Measurements from ENCODE around the gene FKBP14. TPM values are rescaled to one million over a fixed set of nuclear protein-coding genes. Genes with fewer than 3 reads are reported as not detected.

The FKBP14 gene
- total and polyA plus RNA-seq, 12 donors: 2.0 to 35.0 (median 12.7) TPM

DNA sequence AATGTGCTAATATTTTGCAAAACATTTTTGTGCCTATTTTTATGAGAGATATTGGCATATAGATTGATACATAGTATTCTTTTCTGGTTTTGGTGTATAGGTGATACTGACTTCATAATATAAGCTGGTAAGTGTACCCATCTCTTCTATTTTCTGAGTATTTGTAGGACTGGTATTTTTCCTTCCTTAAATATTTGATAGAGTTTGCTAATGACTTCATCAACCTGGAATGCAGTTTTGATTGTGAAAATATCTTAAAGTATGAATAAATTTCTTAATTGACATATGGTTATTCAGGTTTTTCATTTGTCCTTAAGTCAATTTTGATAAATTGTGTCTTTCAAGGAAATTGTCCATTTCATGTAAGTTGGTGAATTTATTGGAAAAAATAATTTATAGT, 30.9 kb downstream of the FKBP14 start:
- DNase-seq: no peak
- Histone ChIP-seq H3K27me3 (no peaks in the 10 kb centered on the region), H3K36me3 (replicated peaks in 1 of 2) (no peaks in the 10 kb centered on the region), H3K4me1 (replicated peaks in 1 of 2) (no peaks in the 10 kb centered on the region), H3K9me3 (replicated peaks in 1 of 3) (peaks cover 0 to 22% (median 0%) of the 10 kb centered on the region in 3 donors), H3K4me3 (no peak overlapping the region), H3K27ac (no peak overlapping the region)
- intact Hi-C loops (cut with DNase I): no loop called here
- no peak for TF ChIP-seq POLR2A (IDR thresholded peaks at IDR 0.05)
- TF ChIP-seq, protein P1, sequence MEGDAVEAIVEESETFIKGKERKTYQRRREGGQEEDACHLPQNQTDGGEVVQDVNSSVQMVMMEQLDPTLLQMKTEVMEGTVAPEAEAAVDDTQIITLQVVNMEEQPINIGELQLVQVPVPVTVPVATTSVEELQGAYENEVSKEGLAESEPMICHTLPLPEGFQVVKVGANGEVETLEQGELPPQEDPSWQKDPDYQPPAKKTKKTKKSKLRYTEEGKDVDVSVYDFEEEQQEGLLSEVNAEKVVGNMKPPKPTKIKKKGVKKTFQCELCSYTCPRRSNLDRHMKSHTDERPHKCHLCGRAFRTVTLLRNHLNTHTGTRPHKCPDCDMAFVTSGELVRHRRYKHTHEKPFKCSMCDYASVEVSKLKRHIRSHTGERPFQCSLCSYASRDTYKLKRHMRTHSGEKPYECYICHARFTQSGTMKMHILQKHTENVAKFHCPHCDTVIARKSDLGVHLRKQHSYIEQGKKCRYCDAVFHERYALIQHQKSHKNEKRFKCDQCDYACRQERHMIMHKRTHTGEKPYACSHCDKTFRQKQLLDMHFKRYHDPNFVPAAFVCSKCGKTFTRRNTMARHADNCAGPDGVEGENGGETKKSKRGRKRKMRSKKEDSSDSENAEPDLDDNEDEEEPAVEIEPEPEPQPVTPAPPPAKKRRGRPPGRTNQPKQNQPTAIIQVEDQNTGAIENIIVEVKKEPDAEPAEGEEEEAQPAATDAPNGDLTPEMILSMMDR (IDR thresholded peaks at IDR 0.05): no peak

DNA sequence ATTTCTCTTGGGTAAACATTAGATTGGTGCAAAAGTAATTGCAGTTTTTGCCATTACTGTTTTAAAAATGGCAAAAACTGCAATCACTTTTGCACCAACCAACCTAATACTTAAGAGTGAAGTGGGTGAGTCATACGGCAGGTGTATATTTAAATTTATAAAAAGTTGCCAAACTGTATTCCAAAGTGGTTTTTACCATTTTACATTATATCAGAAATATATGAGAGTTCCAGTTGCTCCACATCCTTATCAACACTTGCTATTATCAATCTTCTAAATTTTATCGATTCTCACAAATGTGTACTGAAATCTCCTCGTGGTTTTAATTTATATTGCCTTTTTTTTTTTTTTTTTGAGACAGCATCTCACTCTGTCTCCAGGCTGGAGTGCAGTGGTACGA, 33.4 kb downstream of the FKBP14 start:
- H3K9me3 ChIP-seq (replicated peaks in 1 of 3): peaks cover 0 to 22% (median 0%) of the 10 kb centered on the region in 3 donors
- no peak for DNase-seq
- intact Hi-C loops (cut with DNase I): no loop called here
- 82 to 87% (median 86%) methylated on average over 4 of the region's 4 CpGs for WGBS, 4 donors
- no peaks in the 10 kb centered on the region for H3K36me3 ChIP-seq (replicated peaks in 1 of 2)
- TF ChIP-seq, protein P1 (IDR thresholded peaks at IDR 0.05): no peak
- no peak for TF ChIP-seq POLR2A (IDR thresholded peaks at IDR 0.05)
- H3K4me1 ChIP-seq (replicated peaks in 1 of 2): peaks cover 0 to 4% of the 10 kb centered on the region in 2 donors
- no peaks in the 10 kb centered on the region for H3K27me3 ChIP-seq
- no peak overlapping the region for H3K27ac ChIP-seq
- no peak overlapping the region for H3K4me3 ChIP-seq

DNA sequence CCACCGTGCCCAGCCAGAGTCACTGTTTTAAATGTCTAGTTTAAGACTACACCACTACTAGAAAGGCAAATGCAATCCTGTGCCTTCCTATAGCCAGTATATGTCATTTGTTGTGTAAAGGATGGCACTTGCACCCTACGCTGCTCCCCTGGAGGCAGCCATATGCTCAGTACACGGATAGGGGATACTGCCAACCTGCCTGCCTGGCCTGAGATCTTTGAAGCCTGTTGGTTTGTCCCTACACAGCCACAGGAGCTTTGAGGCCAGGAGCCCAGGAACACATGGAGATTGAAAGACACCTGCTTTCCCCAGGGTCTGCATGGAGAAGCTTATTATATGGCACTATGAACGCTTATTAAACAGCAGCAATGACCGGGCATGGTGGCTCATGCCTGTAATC, 34.6 kb downstream of the FKBP14 start:
- H3K4me1 ChIP-seq (replicated peaks in 1 of 2): peaks cover 0 to 16% of the 10 kb centered on the region in 2 donors
- no peak overlapping the region for H3K27ac ChIP-seq
- no peaks in the 10 kb centered on the region for H3K27me3 ChIP-seq
- H3K4me3 ChIP-seq: no peak overlapping the region
- no peak for TF ChIP-seq POLR2A (IDR thresholded peaks at IDR 0.05)
- TF ChIP-seq, protein P1 (IDR thresholded peaks at IDR 0.05): no peak
- peaks cover 0 to 22% (median 0%) of the 10 kb centered on the region in 3 donors for H3K9me3 ChIP-seq (replicated peaks in 1 of 3)
- DNase-seq: no peak
- 93 to 99% (median 96%) methylated on average over 4 to 5 of the region's 5 CpGs for WGBS, 4 donors
- intact Hi-C loops (cut with DNase I): no loop called here
- H3K36me3 ChIP-seq (replicated peaks in 1 of 2): no peaks in the 10 kb centered on the region

DNA sequence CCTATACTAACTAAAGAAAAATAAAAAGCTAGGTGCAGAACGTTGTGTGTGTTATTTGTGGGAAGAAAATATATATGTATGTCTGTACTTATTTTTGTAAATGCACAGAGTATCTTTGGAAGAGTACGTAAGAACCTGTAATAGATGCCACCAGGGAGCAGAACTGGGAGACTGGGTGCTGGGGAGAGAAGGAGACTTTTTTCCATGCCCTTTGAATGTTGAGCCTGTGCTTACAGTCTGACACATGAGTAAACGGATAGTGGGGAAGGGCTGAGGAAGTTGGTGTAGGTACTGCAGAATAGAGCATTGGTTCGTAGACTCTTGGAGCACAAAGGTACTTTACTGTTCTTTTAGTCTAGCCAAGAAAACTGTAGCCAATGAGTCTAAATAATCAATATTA, 35.6 kb downstream of the FKBP14 start:
- intact Hi-C loops (cut with DNase I): no loop called here
- H3K36me3 ChIP-seq (replicated peaks in 1 of 2): no peaks in the 10 kb centered on the region
- peaks cover 0 to 17% of the 10 kb centered on the region in 2 donors for H3K4me1 ChIP-seq (replicated peaks in 1 of 2)
- H3K27ac ChIP-seq: no peak overlapping the region
- no peak overlapping the region for H3K4me3 ChIP-seq
- no peak for DNase-seq
- no peaks in the 10 kb centered on the region for H3K27me3 ChIP-seq
- H3K9me3 ChIP-seq (replicated peaks in 1 of 3): peaks cover 0 to 15% (median 0%) of the 10 kb centered on the region in 3 donors
- TF ChIP-seq, protein P1 (IDR thresholded peaks at IDR 0.05): no peak
- TF ChIP-seq POLR2A (IDR thresholded peaks at IDR 0.05): no peak
- 86 to 90% (median 88%) methylated on average over 4 of the region's 4 CpGs for WGBS, 4 donors

Data from adrenal gland (tissue), 12 donors.